ENCODE measurements around the gene FRMD5.

DNA sequence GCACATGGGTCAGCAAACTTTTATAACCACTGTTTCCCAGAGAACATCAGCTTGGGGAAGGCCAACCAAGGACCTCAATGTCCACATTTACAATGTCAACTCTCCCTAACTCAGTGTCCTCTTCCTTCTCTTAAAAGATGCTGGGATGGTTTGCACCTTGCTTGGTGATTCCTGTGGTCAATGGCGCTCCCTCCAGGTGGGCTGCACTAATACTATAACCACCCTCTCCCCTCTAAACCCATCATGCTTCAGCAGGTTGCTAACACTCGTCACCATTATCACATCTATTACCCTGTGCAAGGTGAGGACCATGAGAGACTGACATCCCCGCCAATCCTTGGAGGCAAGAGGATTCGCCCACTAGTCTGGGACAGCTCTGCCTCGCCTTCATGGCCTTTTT, 65.2 kb downstream of the FRMD5 start:
- TF ChIP-seq CTCF (IDR thresholded peaks at IDR 0.05; ENCODE audit: borderline replicate concordance, extremely low read depth, low read length, poor library complexity, severe bottlenecking) (no peak), EZH2 (IDR thresholded peaks at IDR 0.05; ENCODE audit: borderline replicate concordance, low read depth, low read length, severe bottlenecking) (no peak)
